ENCODE results near the gene CNPY1. TPM values are rescaled to one million over a fixed set of nuclear protein-coding genes. Genes with fewer than 3 reads are reported as not detected.

The CNPY1 gene
- not detected in 2 replicates for total RNA-seq

GRCh38 chr7:155546449-155546848, at the start of gene CNPY1:
CNPY1 (minus strand) TSS chr7:155546559; CDS start chr7:155545929, 630 bp downstream.

GRCh38 chr7:155458111-155458877, 88.1 kb downstream of the CNPY1 start, which contains the start of gene EN2:
EN2 (plus strand) TSS chr7:155458129; CDS start chr7:155458378, 249 bp downstream.

Other genes with a start within 250 kb of the CNPY1 start
- 518 and 611 TPM in 2 replicates for gene INSIG1, start 248.7 kb downstream of the CNPY1 start, total RNA-seq
- not detected in 2 replicates for gene EN2, start 88.4 kb downstream of the CNPY1 start, total RNA-seq
- gene RBM33, start 98.1 kb upstream of the CNPY1 start, total RNA-seq = 29.0 and 32.6 TPM in 2 replicates

Data from uterine smooth muscle cell (primary cell).